ENCODE data around the gene PRKCZ. TPM values are rescaled to one million over a fixed set of nuclear protein-coding genes. Genes with fewer than 3 reads are reported as not detected.
A peak's percentile ranks its signal among the peaks of the same experiment; 100 is the strongest.

The PRKCZ gene
- polyA plus RNA-seq, 3 donors from 2014 or later: 7.5 to 14.0 (median 9.4) TPM

DNA sequence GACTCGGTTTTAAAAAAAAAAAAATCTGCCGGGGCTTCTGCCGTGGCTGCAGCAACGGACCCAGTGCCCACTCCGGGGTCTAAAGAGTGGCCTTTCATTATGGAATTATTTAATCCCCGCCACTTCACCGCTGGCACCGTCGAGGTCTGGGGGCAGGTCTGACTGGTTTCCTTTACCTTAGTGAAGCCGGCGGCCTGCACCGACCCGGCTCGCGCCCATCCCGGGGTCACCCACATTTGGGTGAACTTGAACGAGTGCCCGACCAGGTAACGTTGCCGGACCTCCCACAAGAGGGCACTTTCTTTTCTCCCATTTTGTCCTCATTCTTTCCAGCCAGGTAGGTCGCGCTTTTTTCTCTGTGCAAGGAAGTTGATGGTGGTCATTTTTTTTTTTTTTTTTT is 4.3 kb downstream of the PRKCZ start:
- Mint-ChIP-seq H3K27me3 (ENCODE audit: low read depth in 3 of 3) (peaks cover 0 to 2% (median under 1%) of the 10 kb centered on the region in 3 donors), H3K27ac (no peak overlapping the region), H3K4me1 (peaks cover under 1 to 3% of the 10 kb centered on the region in 2 donors), H3K36me3 (peaks cover 0 to 2% (median 0%) of the 10 kb centered on the region in 3 donors), H3K9me3 (no peaks in the 10 kb centered on the region), H3K4me3 (no peak overlapping the region)
- no peak for DNase-seq

DNA sequence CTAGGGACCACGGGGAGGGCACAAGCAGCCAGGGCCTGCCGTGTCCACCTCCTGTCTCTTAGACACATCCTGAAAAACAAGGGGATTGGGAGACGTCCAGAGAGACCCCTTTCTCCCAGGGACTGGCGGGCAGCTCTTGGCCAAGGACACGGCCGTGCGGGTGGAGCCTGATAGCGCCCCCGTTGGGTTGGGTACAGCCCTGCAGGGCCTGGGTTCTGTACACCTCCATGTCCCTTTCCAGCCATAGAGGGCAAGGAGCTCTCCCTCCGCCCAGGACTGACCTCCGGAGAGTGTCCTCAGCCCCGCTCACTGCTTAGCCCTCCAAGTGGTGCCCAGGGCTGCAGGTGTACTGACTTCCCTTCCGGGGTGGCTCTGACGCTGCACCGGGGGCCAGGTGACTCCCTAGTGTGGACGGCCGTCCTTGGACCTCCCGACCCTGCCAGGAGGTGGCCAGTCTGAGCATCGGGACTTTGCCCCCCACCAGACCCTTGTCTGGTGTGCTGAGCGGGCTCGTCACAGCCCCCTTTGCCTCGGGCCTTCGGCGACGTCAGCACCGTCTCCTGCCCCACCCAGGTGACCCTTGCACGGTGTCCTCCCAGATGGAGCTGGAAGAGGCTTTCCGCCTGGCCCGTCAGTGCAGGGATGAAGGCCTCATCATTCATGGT is 5.8 kb downstream of the PRKCZ start:
- Mint-ChIP-seq H3K36me3 (peaks cover 0 to 3% (median 0%) of the 10 kb centered on the region in 3 donors), H3K4me3 (no peak overlapping the region), H3K9me3 (no peaks in the 10 kb centered on the region), H3K27ac (no peak overlapping the region), H3K27me3 (ENCODE audit: low read depth in 3 of 3) (no peaks in the 10 kb centered on the region), H3K4me1 (peaks cover 0 to 3% of the 10 kb centered on the region in 2 donors)
- DNase-seq: no peak

DNA sequence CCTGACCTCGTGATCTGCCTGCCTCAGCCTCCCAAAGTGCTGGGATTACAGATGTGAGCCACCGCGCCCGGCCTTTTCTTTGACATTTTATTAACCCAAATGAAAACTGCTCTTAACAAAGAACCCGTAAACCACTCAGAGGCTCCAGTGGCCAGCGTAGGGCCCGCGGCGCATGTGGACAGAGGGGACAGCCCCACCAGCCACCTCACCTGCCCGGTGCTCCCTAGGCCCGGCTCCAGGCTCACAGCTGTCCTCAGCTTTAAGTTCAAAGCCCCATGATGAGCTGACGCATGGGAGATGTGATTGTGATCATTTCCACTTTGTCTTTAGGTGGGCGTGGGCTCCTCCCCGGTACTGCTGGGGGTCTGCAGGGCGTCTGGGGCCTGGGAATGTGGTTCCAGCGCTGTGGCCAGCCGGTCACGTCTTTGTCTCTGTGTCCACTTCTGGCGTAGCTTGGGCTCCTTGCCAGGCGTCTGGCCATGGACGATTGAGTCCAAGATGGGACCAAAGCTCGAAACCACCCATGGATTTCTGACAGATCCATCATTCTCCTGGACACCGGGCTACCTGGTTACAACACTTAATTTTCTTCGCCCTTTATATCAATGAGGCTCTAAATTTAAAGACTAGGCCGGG is 6.9 kb downstream of the PRKCZ start:
- Mint-ChIP-seq H3K36me3 (peaks cover under 1 to 3% (median under 1%) of the 10 kb centered on the region in 3 donors), H3K27ac (no peak overlapping the region), H3K4me3 (no peak overlapping the region), H3K27me3 (ENCODE audit: low read depth in 3 of 3) (peaks cover 0 to 3% (median 0%) of the 10 kb centered on the region in 3 donors), H3K4me1 (peaks cover 3 to 8% of the 10 kb centered on the region in 2 donors), H3K9me3 (no peaks in the 10 kb centered on the region)
- DNase-seq: no peak

DNA sequence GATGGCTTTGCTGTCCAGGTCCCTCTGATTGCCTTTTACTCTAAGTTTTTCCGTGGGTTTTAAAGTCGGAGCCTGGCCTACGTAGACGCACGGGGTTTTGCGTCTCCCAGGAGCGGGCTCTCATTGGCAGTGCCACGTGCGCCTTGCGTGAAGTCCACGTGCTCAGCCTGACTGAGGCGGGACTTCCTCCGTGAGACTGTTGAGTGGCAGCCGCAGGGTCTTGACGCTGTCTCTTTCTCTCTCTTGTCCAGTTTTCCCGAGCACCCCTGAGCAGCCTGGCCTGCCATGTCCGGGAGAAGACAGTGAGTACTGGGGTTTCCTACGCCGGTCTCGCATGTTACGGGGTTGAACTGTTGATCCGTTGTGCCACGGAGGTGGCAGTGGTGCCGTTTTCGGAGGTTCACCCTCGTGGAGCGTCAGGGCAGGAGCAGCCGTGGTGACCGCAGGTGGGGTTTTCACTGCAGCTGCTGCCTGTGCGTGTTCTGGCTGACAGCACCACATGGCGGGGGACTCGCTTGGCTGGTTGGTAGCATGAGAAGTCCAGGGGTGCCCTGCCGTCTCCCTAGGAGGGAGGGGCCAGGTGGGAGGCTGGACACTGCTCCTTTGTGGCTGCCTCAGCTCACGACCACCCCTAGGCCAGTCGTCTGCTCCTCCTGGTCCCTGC is 9.2 kb downstream of the PRKCZ start:
- Mint-ChIP-seq H3K9me3 (no peaks in the 10 kb centered on the region), H3K4me1 (peaks cover 13 to 22% of the 10 kb centered on the region in 2 donors), H3K36me3 (peaks cover 7 to 13% (median 8%) of the 10 kb centered on the region in 3 donors), H3K4me3 (no peak overlapping the region), H3K27me3 (ENCODE audit: low read depth in 3 of 3) (peaks cover 0 to 3% (median 0%) of the 10 kb centered on the region in 3 donors), H3K27ac (peak overlapping the region in 1 of 6 donors; percentile 2)
- no peak for DNase-seq

DNA sequence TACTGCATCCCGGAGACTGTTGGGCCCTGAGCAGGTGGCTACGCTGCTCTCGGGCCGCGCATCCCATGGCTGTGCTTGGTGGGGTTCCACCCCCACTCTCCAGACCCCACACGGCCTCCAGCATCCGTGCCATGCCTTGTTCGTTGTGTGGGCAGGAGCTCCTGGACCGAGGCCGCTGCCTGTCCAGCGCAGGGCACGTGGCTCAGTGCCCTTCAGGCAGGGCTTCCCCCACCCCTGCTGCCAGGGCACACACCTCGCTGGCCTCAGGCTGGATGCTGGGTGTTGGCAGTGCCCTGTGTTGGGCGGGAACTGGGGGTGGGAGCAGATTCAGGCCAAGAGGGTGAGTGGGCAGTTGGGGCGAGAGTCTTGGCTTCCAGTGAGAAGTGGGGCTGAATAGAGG is 9.9 kb downstream of the PRKCZ start:
- Mint-ChIP-seq H3K4me3 (no peak overlapping the region), H3K27ac (no peak overlapping the region), H3K4me1 (peaks cover 13 to 23% of the 10 kb centered on the region in 2 donors), H3K9me3 (no peaks in the 10 kb centered on the region), H3K27me3 (ENCODE audit: low read depth in 3 of 3) (peaks cover 0 to 3% (median 0%) of the 10 kb centered on the region in 3 donors), H3K36me3 (peaks cover 9 to 13% (median 12%) of the 10 kb centered on the region in 3 donors)
- DNase-seq: no peak

DNA sequence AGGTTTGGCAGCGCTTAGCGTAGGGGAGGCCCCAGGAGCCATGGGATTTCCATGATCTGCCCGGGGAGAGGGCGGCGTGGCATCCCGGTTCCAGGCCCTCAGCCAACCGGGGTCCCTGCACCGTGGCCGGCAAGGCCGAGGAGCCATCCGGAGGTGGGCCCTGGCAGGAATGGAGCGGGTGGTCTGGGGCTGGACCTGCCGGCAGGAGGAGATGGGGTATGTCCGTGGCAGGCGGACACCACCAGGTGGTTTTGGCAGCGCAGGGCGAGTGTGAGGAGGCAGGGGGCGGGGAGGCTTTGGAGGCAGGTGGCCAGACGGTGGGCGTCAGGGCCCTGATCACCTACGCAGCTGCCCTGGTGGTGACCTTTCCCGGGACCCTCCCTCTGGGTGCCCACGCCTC is 10.3 kb downstream of the PRKCZ start:
- Mint-ChIP-seq H3K36me3 (peaks cover 9 to 13% (median 13%) of the 10 kb centered on the region in 3 donors), H3K4me1 (peaks cover 13 to 23% of the 10 kb centered on the region in 2 donors), H3K4me3 (no peak overlapping the region), H3K27me3 (ENCODE audit: low read depth in 3 of 3) (peaks cover 0 to 3% (median 0%) of the 10 kb centered on the region in 3 donors), H3K9me3 (no peaks in the 10 kb centered on the region), H3K27ac (no peak overlapping the region)
- no peak for DNase-seq

DNA sequence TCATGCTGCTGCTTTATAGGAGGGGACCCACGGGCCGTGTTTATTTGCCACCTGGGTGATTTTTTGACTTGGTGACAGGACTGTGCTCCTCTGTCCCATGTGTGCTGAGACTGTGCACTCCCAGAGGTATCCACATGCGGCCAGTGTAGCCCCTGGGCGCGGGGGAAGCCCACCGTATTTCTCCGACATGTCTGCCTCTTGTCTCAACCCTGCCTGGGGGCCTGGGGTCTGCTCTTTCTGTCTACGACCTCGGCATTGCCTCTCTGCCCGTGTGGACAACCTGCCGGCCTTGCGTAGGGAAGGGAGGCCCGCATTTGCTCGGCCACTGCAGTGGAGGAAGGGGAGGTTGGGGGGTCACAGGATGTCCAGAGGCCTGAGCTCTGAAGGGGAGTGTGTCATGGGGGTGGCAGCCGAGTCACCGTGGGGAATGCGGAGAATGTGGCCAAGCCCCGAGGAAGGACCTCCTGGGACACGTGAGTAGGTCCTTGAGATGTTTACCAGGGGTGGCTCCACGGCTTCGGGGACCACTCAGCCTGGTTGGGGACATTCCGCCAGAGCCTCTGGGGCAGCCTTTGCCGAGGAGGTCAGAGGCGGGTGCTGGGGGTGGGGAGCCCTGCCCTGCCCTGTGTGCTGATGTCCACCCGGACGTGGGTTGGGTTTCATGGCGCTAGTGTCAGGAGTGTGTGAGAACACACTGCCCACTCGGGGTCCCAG is 11.0 kb downstream of the PRKCZ start:
- Mint-ChIP-seq H3K27me3 (ENCODE audit: low read depth in 3 of 3) (peaks cover 0 to 3% (median 0%) of the 10 kb centered on the region in 3 donors), H3K27ac (no peak overlapping the region), H3K4me3 (no peak overlapping the region), H3K4me1 (peaks cover 13 to 23% of the 10 kb centered on the region in 2 donors), H3K36me3 (peaks cover 14 to 20% (median 20%) of the 10 kb centered on the region in 3 donors), H3K9me3 (no peaks in the 10 kb centered on the region)
- no peak for DNase-seq

DNA sequence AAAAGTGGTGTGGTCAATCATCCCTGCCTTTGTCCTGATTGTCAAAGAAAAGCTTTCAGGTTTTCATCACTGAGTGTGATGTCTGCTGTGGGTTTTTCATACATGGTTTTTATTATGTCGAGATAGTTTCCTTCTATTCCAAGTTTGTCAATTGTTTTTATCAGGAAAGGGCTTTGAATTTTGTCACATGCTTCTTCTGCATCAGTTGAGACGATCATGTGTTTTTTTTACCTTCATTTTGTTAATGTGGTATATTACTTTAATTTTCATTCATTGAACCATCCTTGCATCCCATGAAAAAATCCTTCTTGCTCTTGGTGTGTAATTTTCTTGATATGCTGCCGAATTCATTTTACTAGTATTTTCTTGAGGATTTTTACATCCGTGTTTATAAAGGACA is 15.5 kb downstream of the PRKCZ start:
- Mint-ChIP-seq H3K9me3 (no peaks in the 10 kb centered on the region), H3K27ac (no peak overlapping the region), H3K27me3 (ENCODE audit: low read depth in 3 of 3) (peaks cover 0 to 5% (median 0%) of the 10 kb centered on the region in 3 donors), H3K36me3 (peaks cover 20 to 31% (median 23%) of the 10 kb centered on the region in 3 donors), H3K4me1 (peaks cover 13 to 28% of the 10 kb centered on the region in 2 donors), H3K4me3 (no peak overlapping the region)
- no peak for DNase-seq

DNA sequence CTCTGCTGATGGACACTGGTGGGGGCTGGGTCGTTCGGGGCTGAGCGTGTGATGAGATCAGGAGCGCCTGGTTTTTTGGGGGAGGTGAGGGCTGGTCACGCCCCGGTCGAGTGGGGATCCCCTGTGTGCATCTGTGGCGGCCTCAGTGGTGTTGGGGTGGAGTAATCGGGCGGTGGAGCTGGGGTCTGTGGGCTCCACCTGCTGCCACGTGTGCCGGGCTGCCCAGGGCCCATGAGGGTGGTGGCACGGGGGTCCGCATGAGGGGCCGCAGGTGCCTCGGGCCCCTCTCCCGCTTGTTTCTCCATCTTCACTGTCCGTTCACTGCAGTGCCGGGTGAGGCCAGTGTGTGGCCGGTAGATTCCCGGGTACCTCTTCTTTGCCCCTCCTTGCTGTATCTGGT is 17.2 kb downstream of the PRKCZ start:
- no peak for DNase-seq
- Mint-ChIP-seq H3K36me3 (peaks cover 16 to 28% (median 20%) of the 10 kb centered on the region in 3 donors), H3K4me3 (no peak overlapping the region)

DNA sequence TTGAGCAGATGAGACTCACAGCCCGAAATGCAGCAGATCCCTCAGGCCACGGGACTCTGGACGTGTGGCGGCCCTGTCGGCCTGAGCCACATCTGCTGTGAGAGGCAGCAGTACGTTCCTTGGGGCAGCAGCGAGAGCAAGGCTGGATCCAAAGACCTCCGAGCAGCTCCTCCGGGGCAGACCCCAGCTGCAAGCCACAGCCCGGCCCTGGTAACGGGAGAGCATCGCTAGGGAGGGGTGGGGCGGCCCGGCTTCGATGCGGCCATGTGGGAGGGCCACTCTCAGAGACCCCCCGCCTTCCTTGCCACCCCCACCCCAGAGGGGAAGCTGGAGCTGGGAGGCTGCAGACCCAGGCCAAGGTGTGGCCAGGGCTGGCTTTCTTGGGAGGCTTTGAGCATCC is 17.8 kb downstream of the PRKCZ start:
- Mint-ChIP-seq H3K27ac (no peak overlapping the region), H3K4me3 (no peak overlapping the region), H3K9me3 (no peaks in the 10 kb centered on the region), H3K36me3 (peaks cover 13 to 28% (median 19%) of the 10 kb centered on the region in 3 donors), H3K27me3 (ENCODE audit: low read depth in 3 of 3) (peaks cover 0 to 2% (median 0%) of the 10 kb centered on the region in 3 donors), H3K4me1 (peaks cover 6 to 18% of the 10 kb centered on the region in 2 donors)
- DNase-seq: no peak

More for the DNA sequence above, 17.2 kb downstream of the PRKCZ start:
- H3K9me3 Mint-ChIP-seq: no peaks in the 10 kb centered on the region
- H3K27ac Mint-ChIP-seq: peak overlapping the region in 1 of 6 donors; percentile 35
- peaks cover 0 to 2% (median 0%) of the 10 kb centered on the region in 3 donors for H3K27me3 Mint-ChIP-seq (ENCODE audit: low read depth in 3 of 3)
- H3K4me1 Mint-ChIP-seq: peaks cover 7 to 18% of the 10 kb centered on the region in 2 donors

DNA sequence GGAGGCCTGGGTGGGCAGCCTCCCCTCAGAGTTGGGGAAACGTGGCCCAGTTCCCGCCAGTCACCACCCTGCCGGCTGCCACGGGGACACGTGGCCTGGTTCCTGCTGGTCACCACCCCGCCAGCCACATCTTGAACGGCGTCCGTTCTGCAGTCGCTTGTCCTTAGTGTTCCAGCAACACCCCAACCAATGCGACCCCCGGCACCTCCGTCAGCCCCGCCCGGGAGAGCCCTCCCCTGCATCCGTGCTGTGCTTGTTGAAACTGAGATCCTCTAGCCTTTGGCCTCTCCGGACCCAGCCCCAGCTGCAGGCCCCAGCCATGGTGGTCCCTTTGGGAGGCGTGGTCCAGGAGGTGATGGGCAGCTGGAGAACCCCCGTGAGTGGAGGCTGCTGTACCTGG is 18.7 kb downstream of the PRKCZ start:
- Mint-ChIP-seq H3K27me3 (ENCODE audit: low read depth in 3 of 3) (peaks cover 0 to 2% (median 0%) of the 10 kb centered on the region in 3 donors), H3K27ac (no peak overlapping the region), H3K4me3 (no peak overlapping the region), H3K4me1 (peaks cover 0 to 10% of the 10 kb centered on the region in 2 donors), H3K9me3 (no peaks in the 10 kb centered on the region), H3K36me3 (peaks cover 9 to 23% (median 19%) of the 10 kb centered on the region in 3 donors)
- no peak for DNase-seq

DNA sequence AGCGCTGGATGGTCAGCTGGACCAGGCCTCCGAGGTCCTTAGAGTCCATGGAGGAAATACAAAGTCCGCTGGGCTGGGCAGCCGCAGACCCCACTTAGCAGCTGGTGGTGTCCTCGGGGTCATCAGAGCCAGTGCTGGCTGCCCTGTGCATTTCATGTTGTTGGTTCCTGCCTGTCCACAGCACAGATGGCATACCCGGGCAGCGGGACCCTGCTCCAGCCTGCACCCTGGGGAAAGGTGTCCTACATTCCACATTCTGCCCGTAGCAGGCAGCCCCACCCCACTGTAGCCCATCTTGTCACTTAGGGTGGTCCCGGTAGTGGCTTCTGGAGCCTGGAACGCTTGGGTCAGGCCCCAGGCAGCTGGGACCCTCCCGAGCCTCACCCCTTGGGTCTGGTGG is 19.8 kb downstream of the PRKCZ start:
- peaks cover 9 to 19% (median 15%) of the 10 kb centered on the region in 3 donors for H3K36me3 Mint-ChIP-seq
- peaks cover 0 to 8% of the 10 kb centered on the region in 2 donors for H3K4me1 Mint-ChIP-seq
- H3K27me3 Mint-ChIP-seq (ENCODE audit: low read depth in 3 of 3): peaks cover 0 to 2% (median 1%) of the 10 kb centered on the region in 3 donors
- H3K9me3 Mint-ChIP-seq: no peaks in the 10 kb centered on the region
- DNase-seq: no peak
- H3K4me3 Mint-ChIP-seq: no peak overlapping the region
- no peak overlapping the region for H3K27ac Mint-ChIP-seq

DNA sequence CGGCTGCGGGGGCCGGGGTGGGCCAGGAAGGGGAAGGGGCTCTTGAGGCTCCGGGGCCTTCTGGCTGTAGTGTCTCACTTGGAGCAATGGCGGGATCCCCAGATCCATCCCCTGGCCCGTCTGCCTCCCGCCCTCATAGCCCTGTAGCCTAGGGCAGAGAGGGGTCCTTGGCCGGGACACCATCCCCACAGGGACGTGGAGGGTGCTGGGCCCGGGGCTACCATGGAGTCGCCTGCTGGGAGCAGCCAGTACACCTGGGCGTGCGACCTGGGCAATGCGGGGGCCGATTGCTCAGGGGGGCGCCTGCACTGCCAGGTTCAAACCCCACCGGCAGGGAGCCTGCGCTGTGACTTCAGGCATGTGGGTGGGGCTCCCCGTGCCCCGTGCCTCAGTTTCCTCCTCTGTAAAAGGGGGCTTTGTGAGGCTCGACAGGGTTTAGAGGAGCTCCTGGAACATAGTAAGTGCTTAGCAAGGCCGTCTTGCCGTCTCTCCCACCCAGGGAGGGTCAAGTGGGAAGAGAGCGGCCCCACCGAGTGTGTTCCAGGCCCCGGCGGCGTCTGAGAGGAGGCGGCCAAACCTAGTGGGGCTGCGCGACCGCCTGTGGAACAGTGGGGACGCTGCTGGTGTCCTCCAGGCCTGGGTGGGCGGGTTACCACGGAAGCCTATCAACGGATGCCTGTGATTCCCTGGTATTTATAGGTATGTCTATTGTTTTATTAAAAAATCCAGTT is 20.8 kb downstream of the PRKCZ start:
- H3K4me3 Mint-ChIP-seq: no peak overlapping the region
- H3K36me3 Mint-ChIP-seq: peaks cover 5 to 14% (median 10%) of the 10 kb centered on the region in 3 donors
- peaks cover 0 to 2% (median 1%) of the 10 kb centered on the region in 3 donors for H3K27me3 Mint-ChIP-seq (ENCODE audit: low read depth in 3 of 3)
- no peak for DNase-seq
- H3K4me1 Mint-ChIP-seq: peaks cover 0 to 8% of the 10 kb centered on the region in 2 donors
- H3K9me3 Mint-ChIP-seq: no peaks in the 10 kb centered on the region
- H3K27ac Mint-ChIP-seq: no peak overlapping the region

Measured in immature natural killer cell (primary cell).